OCI-LY7 (cell line): ENCODE data around the gene CLCA1.

Experiments used
- EZH2phosphoT487 ChIP-seq: fragments of 200-600 bp; sonication (generic); IDR thresholded peaks from 2 replicates; pipeline ENCODE4 v1.6.1; 2018; ENCODE audit warnings: low read depth, borderline replicate concordance, mild to moderate bottlenecking, mixed run types, antibody characterized with exemption, low read length, moderate library complexity, mixed read lengths
- TF ChIP-seq, protein P1 (sequence below): fragments of 200-600 bp; sonication (generic); conservative IDR thresholded peaks from 2 replicates; pipeline ENCODE4 v1.5.1; 2014; ENCODE audit warnings: mild to moderate bottlenecking, antibody characterized with exemption, low read length, moderate library complexity, mixed read lengths

DNA sequence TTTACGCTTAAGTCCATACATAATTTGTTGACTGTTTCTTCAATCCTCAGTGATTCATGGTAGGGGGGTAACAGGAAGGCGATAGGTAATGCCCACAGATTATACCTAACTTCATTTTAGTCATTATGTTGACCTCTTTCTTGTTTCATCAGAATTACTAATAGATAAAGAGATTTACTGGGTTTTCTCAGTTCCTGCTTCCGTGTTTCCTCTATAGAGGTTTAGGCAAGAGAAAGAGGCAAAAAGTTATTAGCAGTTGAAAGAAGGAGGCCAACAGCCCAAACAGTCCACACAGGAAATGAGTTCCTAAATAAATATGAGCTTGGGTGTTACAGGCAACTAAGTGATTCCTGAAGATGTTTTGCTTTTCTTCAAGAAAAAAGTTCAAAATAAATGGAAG is 17.9 kb upstream of the CLCA1 start:
- TF ChIP-seq, protein P1, sequence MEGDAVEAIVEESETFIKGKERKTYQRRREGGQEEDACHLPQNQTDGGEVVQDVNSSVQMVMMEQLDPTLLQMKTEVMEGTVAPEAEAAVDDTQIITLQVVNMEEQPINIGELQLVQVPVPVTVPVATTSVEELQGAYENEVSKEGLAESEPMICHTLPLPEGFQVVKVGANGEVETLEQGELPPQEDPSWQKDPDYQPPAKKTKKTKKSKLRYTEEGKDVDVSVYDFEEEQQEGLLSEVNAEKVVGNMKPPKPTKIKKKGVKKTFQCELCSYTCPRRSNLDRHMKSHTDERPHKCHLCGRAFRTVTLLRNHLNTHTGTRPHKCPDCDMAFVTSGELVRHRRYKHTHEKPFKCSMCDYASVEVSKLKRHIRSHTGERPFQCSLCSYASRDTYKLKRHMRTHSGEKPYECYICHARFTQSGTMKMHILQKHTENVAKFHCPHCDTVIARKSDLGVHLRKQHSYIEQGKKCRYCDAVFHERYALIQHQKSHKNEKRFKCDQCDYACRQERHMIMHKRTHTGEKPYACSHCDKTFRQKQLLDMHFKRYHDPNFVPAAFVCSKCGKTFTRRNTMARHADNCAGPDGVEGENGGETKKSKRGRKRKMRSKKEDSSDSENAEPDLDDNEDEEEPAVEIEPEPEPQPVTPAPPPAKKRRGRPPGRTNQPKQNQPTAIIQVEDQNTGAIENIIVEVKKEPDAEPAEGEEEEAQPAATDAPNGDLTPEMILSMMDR, result no peak
- no peak for TF ChIP-seq EZH2phosphoT487
